HS-27A (cell line): ENCODE data around the gene MRPL53.
"Not testable (repeated sequence)": the region's sequence is repeated elsewhere in the genome, so short reads cannot be mapped to it uniquely, and the experiment has no call there.

Source experiments
- DNase-seq: peaks from one replicate; pipeline ENCODE4 v3.0.0-alpha.2; 2012; ENCODE audit warnings: low read depth, missing footprints

Gene MRPL53

GRCh38 chr2:74448771-74449170, 23.7 kb downstream of the MRPL53 start:
- no peak for DNase-seq

- no peak for DNase-seq
Observed at GRCh38 chr2:74447230-74447999, 25.1 kb downstream of the MRPL53 start.

- no peak for DNase-seq
Observed at GRCh38 chr2:74444498-74445318, 27.8 kb downstream of the MRPL53 start.

DNA sequence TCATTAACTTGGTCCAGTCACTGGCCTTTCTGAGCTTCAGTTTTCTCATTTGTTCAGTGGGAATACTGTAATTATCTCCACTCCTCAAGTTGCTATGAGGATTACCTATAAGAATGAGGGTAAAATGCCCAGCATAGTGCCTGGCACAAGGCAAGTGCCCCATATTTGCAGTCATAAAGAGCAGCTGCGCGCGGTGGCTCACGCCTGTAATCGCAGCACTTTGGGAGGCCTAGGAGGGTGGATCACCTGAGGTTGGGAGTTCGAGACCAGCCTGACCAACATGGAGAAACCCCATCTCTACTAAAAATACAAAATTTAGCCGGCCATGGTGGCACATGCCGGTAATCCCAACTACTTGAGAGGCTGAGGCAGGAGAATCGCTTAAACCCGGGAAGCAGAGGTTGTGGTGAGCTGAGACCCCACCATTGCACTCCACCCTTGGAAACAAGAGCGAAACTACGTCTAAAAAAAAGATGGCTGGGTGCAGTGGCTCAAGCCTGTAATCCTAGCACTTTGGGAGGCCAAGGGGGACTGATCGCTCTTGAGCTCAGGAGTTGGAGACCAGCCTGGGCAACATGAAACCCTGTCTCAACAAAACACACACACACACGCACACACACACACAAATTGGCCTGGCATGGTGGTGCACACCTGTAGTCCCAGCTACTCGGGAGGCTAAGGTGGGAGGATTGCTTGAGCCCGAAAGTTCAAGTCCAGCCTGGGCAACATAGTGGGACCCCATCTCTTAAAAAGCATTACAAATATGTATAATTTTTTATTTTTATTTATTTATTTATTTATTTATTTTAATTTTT, 29.8 kb downstream of the MRPL53 start:
- not testable (repeated sequence) for DNase-seq

DNA sequence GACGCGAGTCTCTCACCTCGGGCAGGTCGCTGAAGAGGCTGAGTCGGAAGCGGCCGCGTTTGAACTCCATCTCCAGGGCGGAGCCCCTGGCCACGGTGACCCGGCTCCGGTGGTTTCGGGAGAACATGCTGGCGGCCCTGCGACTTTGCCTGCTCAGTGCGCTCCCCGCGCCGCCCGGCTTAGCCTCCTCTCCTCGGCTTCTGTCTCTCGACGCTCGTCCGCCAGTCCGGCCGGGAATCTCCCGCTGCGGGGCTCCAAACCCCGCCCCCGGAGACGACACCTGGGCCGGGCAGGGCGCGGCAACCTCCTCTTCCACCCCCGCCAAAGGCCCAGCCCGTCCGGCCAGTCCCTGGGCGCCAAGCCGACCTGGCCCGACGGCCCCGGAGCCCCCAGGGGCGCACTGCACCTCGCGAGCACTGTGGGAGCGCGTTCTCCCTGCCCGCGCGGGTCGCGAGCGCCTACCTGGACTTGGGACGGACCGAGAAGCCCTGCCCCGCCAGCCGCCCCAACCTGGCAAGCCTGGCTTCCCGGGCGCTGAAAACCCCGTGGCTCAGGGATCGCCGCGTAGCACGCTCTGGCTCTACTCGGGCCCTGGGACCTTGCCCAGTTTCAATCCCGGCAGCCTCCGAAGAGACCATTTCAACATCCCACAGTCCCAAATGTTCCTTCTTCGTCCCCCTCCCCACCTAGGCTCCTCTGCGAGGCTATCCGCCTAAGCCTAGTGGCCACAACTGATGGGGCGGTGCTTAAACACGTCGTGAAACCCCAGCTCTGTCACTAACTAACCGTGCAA, 30.6 kb downstream of the MRPL53 start, which contains the start of gene RTKN:
Gene RTKN, minus strand, starts transcription at position 248 of the 793 bp plus-strand sequence. Its CDS starts 121 bp downstream, at position 127.
- DNase-seq, result no peak

- no peak for DNase-seq
Observed at GRCh38 chr2:74441170-74441689, 31.2 kb downstream of the MRPL53 start.

DNA sequence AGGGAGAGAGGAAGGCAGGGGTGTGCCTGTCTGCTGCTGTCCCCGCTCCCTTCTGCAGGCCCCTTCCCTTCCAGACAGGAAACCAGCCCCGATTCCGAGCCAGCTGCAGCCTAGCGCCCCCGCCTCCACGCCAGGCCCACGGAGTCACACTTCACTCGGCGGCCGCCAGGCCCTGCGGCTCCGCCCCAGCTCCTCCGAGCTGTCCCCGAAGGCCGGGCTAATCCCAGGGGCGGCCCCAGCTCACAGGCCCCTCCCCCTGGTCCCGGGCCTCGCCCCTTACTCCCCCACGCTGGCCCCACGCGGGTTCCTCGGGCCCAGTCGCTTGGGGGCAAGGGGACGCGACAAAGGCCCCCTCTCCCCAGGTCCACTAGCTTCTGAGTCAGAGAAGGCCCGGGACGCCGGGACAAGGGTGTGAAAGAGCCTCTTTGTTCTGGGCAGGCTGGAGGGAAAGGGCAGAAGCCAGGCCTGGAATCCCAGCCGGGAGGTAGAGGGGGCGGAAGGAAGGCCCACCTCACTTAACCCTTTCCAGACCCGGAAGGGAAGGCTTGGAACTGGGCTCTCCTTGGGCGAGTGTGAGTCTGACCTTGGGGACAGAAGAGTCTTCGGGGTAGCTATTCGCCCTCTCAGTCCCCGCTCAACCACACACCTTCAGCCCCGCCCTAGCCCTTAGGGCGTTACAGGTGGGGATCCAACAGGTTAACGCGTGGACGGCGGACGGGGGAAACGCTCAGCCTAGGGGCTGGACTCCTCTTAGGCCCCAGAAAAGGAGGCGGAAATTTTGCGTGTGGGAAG, 31.9 kb downstream of the MRPL53 start:
- peak; percentile 43 for DNase-seq

GRCh38 chr2:74439803-74440377, 32.6 kb downstream of the MRPL53 start:
- no peak for DNase-seq

GRCh38 chr2:74439373-74439772, 33.1 kb downstream of the MRPL53 start:
- no peak for DNase-seq

DNA sequence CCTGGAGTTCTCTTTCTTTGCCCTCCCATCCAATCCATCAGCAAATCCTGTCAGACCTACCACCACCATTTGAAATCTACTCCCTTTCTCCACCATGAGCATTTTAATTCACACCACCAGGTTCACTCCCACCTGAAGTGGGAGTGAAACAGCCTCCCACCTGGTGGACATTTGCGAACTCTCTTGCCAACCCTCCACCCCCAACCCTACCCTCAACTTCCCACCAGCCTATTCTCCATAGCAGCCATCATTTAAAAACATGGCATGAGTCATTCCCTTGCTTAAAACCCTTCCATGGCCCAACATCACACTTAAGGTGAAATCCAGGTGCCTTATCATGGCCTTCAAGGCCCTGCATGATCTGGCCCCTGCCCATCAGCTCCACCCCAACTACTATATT, 34.2 kb downstream of the MRPL53 start:
- no peak for DNase-seq

- no peak for DNase-seq
Observed at GRCh38 chr2:74436848-74437695, 35.4 kb downstream of the MRPL53 start.

GRCh38 chr2:74436111-74436805, 36.2 kb downstream of the MRPL53 start:
- no peak for DNase-seq

GRCh38 chr2:74430502-74430901, 42.0 kb downstream of the MRPL53 start:
- no peak for DNase-seq

DNA sequence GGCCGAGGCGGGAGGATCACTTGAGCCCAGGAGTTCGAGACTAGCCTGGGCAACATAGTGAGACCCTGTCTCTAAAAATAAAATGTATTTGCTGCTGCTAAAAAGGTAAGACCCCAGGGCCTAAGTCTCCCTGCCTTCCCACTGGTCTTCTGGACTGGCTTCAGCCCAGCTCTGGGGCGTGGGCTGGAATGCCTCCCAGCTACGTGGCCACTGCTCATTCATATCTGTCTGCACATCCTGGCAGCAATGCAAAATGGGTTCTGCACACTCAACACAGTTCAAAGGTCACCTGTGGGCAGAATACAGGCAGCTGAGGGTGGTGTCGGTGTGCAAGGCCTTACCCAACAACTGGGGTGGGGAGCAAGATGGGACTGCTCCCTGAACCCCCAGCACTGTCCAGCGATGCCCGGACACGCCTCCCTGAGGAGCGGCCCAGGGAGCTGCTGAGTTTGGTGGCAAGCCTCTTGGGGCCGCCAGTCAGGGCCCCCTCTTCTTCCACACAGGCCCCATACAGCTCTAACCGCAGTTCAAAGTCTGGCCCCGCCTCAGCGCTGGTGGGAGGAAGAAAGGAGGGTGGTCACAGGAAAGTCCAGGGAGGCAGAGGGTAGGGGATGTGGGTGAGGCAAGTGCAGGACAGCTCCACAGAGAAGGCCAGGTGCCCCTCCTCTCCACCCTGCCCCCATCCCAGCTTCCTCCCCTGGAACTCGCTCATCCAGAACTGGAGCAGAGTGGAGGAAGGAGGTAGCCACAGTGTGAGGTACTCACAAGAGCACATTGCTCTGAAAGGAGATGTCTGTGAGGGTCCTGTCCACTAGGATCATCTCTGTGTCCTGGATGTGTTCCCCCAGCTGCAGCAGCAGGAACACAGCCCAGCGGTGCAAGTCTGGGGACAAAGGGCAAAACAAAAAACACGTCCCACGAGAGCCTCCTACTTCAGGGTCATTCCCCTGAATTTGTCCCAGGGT, 42.7 kb downstream of the MRPL53 start:
- no peak for DNase-seq

GRCh38 chr2:74428675-74429074, 43.8 kb downstream of the MRPL53 start:
- no peak for DNase-seq

DNA sequence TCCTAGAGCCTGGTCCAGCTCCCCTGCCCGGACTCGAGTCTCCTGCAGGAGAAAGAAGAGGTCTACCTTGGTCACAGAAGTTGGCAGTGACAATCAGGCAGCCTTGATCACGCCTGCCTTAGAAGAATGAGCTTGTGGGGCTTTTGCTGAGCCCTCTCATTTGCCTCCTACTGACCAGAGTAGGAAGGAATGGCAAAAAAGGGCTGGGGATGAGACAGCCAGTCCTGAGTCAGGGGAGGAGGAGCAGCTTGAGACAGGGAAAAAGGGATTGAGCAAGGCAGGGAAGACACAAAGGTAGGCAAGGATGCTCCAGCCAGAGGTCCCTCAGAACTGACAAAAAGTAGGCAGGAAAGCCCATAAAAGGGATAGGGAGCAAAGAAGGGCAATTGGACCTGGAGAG, 44.9 kb downstream of the MRPL53 start:
- DNase-seq, result no peak

DNA sequence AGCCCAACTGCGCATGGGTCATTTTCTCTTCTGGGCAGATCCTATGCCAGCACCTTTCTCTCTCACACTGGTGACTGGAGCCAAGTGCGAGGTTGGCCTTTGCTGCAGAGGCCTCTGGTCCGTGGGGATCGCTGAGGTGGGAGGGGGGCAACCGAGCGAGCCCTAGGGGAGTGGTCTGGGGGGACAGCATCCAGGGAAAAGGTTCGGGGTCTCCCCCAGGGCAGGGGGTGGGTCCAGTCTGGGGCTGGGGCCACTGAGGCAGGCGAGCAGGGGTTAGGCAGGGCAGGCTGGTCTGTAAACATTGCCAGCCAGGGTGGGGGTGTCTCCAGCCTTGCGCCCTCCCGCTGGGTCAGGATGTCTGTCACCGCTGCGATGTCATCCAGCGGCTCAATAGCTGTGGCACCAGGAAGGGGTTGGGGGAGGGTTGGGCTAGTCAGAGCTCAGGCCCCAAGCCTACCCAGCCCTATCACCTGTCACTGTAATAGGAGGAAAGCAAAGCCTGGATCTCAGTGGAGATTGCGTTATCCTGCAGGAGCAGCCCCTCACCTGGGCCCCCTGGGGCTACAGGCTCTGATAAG, 46.2 kb downstream of the MRPL53 start:
- no peak for DNase-seq
